Measurements from ENCODE around the gene DOK7. TPM values are rescaled to one million over a fixed set of nuclear protein-coding genes. Genes with fewer than 3 reads are reported as not detected.
A peak's percentile ranks its signal among the peaks of the same experiment; 100 is the strongest.

DOK7 gene
- total and polyA plus RNA-seq, 4 donors, result 0.13 to 0.84 (median 0.46) TPM

- no peaks in the 10 kb centered on the region for H3K27me3 ChIP-seq (ENCODE audit: control insufficient read depth in 4 of 4, insufficient read depth in 4 of 4, low read length in 3 of 4)
- no peak for TF ChIP-seq FOXA1 (IDR thresholded peaks at IDR 0.05)
- no peak for TF ChIP-seq HNF4G (IDR thresholded peaks at IDR 0.05)
- no peak for TF ChIP-seq TAF1 (conservative IDR thresholded peaks at IDR 0.05)
- TF ChIP-seq ZBTB33 (IDR thresholded peaks at IDR 0.05), result no peak
- TF ChIP-seq FOXA2 (IDR thresholded peaks at IDR 0.05), result no peak
- no peak for TF ChIP-seq GABPA (IDR thresholded peaks at IDR 0.05 in 1 of 2, conservative IDR thresholded peaks at IDR 0.05 in 1 of 2)
- TF ChIP-seq RXRA (IDR thresholded peaks at IDR 0.05), result no peak
- TF ChIP-seq REST (IDR thresholded peaks at IDR 0.05), result no peak
- no peak for TF ChIP-seq JUND (IDR thresholded peaks at IDR 0.05)
- TF ChIP-seq YY1 (IDR thresholded peaks at IDR 0.05), result no peak
- no peak overlapping the region for H3K27ac ChIP-seq (ENCODE audit: low read depth in 1 of 2, low read length in 2 of 2)
- DNase-seq (ENCODE audit: low spot score), result peak; percentile 29
- no peaks in the 10 kb centered on the region for H3K9me3 ChIP-seq (ENCODE audit: control insufficient read depth in 4 of 4, low read length in 3 of 4)
- peaks cover 7 to 23% (median 11%) of the 10 kb centered on the region in 4 donors for H3K4me1 ChIP-seq (ENCODE audit: control insufficient read depth in 4 of 4, insufficient read depth in 4 of 4, low read length in 3 of 4)
- no peak overlapping the region for H3K9ac ChIP-seq (ENCODE audit: low read depth in 1 of 2, low read length in 2 of 2)
- no peak overlapping the region for H3K4me3 ChIP-seq (ENCODE audit: low read depth in 1 of 3, low read length in 3 of 3)
- WGBS, result 96% methylated on average over 14 of the region's 14 CpGs
- peaks cover 5 to 30% (median 11%) of the 10 kb centered on the region in 4 donors for H3K36me3 ChIP-seq (ENCODE audit: control insufficient read depth in 4 of 4, insufficient read depth in 3 of 4, low read depth in 1 of 4, low read length in 3 of 4)
Measured at GRCh38 chr4:3527101-3527913, 64.2 kb downstream of the DOK7 start.

GRCh38 chr4:3527914-3528876, 65.1 kb downstream of the DOK7 start:
- Histone ChIP-seq H3K4me1 (ENCODE audit: control insufficient read depth in 4 of 4, insufficient read depth in 4 of 4, low read length in 3 of 4) (peaks cover 11 to 30% (median 17%) of the 10 kb centered on the region in 4 donors), H3K36me3 (ENCODE audit: control insufficient read depth in 4 of 4, insufficient read depth in 3 of 4, low read depth in 1 of 4, low read length in 3 of 4) (peaks cover 5 to 24% (median 8%) of the 10 kb centered on the region in 4 donors), H3K9ac (ENCODE audit: low read depth in 1 of 2, low read length in 2 of 2) (no peak overlapping the region), H3K9me3 (ENCODE audit: control insufficient read depth in 4 of 4, low read length in 3 of 4) (no peaks in the 10 kb centered on the region), H3K4me3 (ENCODE audit: low read depth in 1 of 3, low read length in 3 of 3) (no peak overlapping the region), H3K27ac (ENCODE audit: low read depth in 1 of 2, low read length in 2 of 2) (no peak overlapping the region), H3K27me3 (ENCODE audit: control insufficient read depth in 4 of 4, insufficient read depth in 4 of 4, low read length in 3 of 4) (no peaks in the 10 kb centered on the region)
- TF ChIP-seq FOXA2 (IDR thresholded peaks at IDR 0.05), result no peak
- no peak for TF ChIP-seq HNF4G (IDR thresholded peaks at IDR 0.05)
- no peak for TF ChIP-seq EGR1 (IDR thresholded peaks at IDR 0.05; ENCODE audit: low read depth in 2 of 2)
- TF ChIP-seq ZBTB33 (IDR thresholded peaks at IDR 0.05), result no peak
- TF ChIP-seq NR2F2 (IDR thresholded peaks at IDR 0.05), result no peak
- no peak for TF ChIP-seq HNF4A (conservative IDR thresholded peaks at IDR 0.05)
- 93% methylated on average over 27 of the region's 27 CpGs for WGBS
- DNase-seq (ENCODE audit: low spot score), result no peak
